AG04450 (cell line): Measurements from ENCODE around the gene NUP188. TPM values are rescaled to one million over a fixed set of nuclear protein-coding genes. Genes with fewer than 3 reads are reported as not detected.

ENCODE experiments used
- CTCF ChIA-PET: fragments of 300-600, 350-600 bp; formaldehyde crosslinking; extraction: SDS; loops from one replicate; lab custom pipeline; 2022; ENCODE audit warnings: antibody characterized with exemption, inconsistent platforms; lab: Charles Lee
- POLR2A ChIA-PET: fragments of 350-600 bp; formaldehyde crosslinking; extraction: SDS; loops from one replicate; lab custom pipeline; 2021; ENCODE audit warnings: antibody characterized with exemption, inconsistent platforms; lab: Yijun Ruan, JAX
- DNase-seq: peaks from one replicate; pipeline ENCODE4 v3.0.0-alpha.2; 2011; ENCODE audit warnings: low read depth, low spot score
- H3K27ac ChIP-seq: one replicate; pipeline ENCODE4 v1.5.1; 2012; ENCODE audit warnings: low read depth, low read length, control low read depth
- H3K27me3 ChIP-seq: one replicate; pipeline ENCODE4 v1.6.0; 2012; ENCODE audit warnings: low read length; ENCODE audit not compliant: control insufficient read depth, insufficient read depth
- H3K4me3 ChIP-seq: 2 replicates; pipeline ENCODE4 v1.5.1; 2011; ENCODE audit warnings: mild to moderate bottlenecking, low read depth, low read length, control low read depth
- H3K9me3 ChIP-seq: 2 replicates; pipeline ENCODE4 v1.5.1; 2012; ENCODE audit warnings: low read length; ENCODE audit not compliant: control insufficient read depth, insufficient read depth
- polyA plus RNA-seq: library from polyadenylated mRNA; depleted of rRNA; stranded (reverse); fragments of >200 nt; gene quantifications from 2 replicates; pipeline ENCODE4 v1.2.3, GENCODE V29; 2011; rRNA removed
- TF ChIP-seq, protein P1 (sequence below): IDR thresholded peaks from 2 replicates; pipeline ENCODE4 v1.5.1; 2011; ENCODE audit warnings: low read depth, low read length, control low read depth, inconsistent platforms

The NUP188 gene
- polyA plus RNA-seq, 1 experiment, result 46.3 TPM

DNA sequence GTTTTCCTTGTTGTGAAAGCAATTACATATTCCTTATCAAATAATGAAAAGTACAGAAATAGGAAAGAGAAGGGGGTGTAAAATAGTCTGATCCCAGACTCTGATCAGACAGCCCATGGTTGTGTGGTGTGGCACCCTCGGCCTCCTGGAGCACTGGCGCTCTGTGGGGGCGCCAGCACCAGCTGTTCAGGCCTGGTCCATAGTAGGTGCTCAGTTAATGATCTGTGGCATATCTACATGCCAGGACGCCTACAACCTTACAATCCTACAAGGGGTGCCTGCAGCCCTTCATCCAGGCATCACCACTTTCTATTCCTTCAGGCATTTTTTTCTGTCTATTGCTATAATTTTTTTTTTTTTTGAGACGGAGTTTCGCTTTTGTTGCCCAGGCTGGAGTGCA is 105.5 kb downstream of the NUP188 start:
- DNase-seq, result no peak
- H3K27ac ChIP-seq, result no peak overlapping the region
- TF ChIP-seq, protein P1, sequence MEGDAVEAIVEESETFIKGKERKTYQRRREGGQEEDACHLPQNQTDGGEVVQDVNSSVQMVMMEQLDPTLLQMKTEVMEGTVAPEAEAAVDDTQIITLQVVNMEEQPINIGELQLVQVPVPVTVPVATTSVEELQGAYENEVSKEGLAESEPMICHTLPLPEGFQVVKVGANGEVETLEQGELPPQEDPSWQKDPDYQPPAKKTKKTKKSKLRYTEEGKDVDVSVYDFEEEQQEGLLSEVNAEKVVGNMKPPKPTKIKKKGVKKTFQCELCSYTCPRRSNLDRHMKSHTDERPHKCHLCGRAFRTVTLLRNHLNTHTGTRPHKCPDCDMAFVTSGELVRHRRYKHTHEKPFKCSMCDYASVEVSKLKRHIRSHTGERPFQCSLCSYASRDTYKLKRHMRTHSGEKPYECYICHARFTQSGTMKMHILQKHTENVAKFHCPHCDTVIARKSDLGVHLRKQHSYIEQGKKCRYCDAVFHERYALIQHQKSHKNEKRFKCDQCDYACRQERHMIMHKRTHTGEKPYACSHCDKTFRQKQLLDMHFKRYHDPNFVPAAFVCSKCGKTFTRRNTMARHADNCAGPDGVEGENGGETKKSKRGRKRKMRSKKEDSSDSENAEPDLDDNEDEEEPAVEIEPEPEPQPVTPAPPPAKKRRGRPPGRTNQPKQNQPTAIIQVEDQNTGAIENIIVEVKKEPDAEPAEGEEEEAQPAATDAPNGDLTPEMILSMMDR, result no peak
- H3K27me3 ChIP-seq, result no peaks in the 10 kb centered on the region
- no peak overlapping the region for H3K4me3 ChIP-seq
- H3K9me3 ChIP-seq, result no peaks in the 10 kb centered on the region
- CTCF ChIA-PET, result no interaction called here
- POLR2A ChIA-PET, result no interaction called here

DNA sequence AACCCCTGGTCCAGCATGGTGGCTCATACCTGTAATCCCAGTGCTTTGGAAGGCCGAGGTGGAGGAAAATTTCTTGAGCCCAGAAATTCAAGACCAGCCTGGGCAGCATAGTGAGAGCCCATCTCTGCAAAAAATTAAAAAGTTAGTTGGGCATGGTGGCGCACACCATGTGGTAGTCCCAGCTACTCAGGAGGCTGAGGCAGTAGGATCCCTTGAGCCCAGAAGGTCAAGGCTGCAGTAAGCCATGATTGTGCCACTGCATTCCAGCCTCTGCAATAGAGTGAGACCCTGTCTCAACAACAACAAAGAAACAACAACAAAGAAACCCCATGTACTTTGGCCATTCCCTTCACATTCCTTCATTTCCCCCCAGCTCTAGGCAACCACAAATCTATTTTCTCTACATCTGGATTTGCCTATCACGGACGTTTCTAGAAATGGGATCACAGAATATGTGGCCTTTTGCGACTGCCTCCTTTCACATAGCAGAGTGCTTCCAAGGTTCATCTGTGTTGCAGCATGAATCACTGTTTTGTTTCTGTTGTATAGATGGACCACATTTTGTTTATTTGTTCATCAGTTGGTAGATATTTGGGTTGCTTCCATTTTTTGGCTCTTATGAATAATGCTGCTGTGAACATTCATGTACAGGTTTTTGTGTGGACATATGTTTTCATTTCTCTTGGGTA is 106.8 kb downstream of the NUP188 start:
- no peaks in the 10 kb centered on the region for H3K27me3 ChIP-seq
- ChIA-PET POLR2A (no interaction called here), CTCF (no interaction called here)
- TF ChIP-seq, protein P1, result no peak
- no peak overlapping the region for H3K4me3 ChIP-seq
- DNase-seq, result no peak
- no peak overlapping the region for H3K27ac ChIP-seq
- H3K9me3 ChIP-seq, result no peaks in the 10 kb centered on the region

Other genes with a start within 250 kb of the NUP188 start
- gene PKN3, start 245.2 kb upstream of the NUP188 start, polyA plus RNA-seq, result 1.7 and 2.2 TPM in 2 replicates
- 23.2 and 33.7 TPM in 2 replicates for gene ZDHHC12, start 223.6 kb upstream of the NUP188 start, polyA plus RNA-seq
- 28.0 and 38.4 TPM in 2 replicates for gene ZER1, start 175.8 kb upstream of the NUP188 start, polyA plus RNA-seq
- gene TBC1D13, start 160.4 kb upstream of the NUP188 start, polyA plus RNA-seq, result 25.7 and 27.4 TPM in 2 replicates
- 6.3 and 7.8 TPM in 2 replicates for gene ENDOG, start 129.2 kb upstream of the NUP188 start, polyA plus RNA-seq
- 19.1 and 24.7 TPM in 2 replicates for gene SPOUT1, start 117.9 kb upstream of the NUP188 start, polyA plus RNA-seq
- gene KYAT1, start 65.7 kb upstream of the NUP188 start, polyA plus RNA-seq, result 5.2 and 7.0 TPM in 2 replicates
- gene LRRC8A, start 65.6 kb upstream of the NUP188 start, polyA plus RNA-seq, result 25.3 and 31.7 TPM in 2 replicates
- gene PHYHD1, start 26.7 kb upstream of the NUP188 start, polyA plus RNA-seq, result 9.3 and 11.6 TPM in 2 replicates
- 31.4 and 31.8 TPM in 2 replicates for gene DOLK, start 96 bp upstream of the NUP188 start, polyA plus RNA-seq
- 29.3 and 39.1 TPM in 2 replicates for gene SH3GLB2, start 80.6 kb downstream of the NUP188 start, polyA plus RNA-seq
- gene MIGA2, start 88.9 kb downstream of the NUP188 start, polyA plus RNA-seq, result 10.6 and 13.1 TPM in 2 replicates
- 11.9 and 13.2 TPM in 2 replicates for gene DOLPP1, start 133.4 kb downstream of the NUP188 start, polyA plus RNA-seq
- 24.3 and 29.3 TPM in 2 replicates for gene CRAT, start 163.1 kb downstream of the NUP188 start, polyA plus RNA-seq
- 140 and 159 TPM in 2 replicates for gene PTPA, start 163.7 kb downstream of the NUP188 start, polyA plus RNA-seq
- gene IER5L, start 230.6 kb downstream of the NUP188 start, polyA plus RNA-seq, result 4.9 TPM in 2 replicates